Subcutaneous adipose tissue (tissue), 4 donors: Measurements from ENCODE around the gene SNCG. TPM values are rescaled to one million over a fixed set of nuclear protein-coding genes. Genes with fewer than 3 reads are reported as not detected.

Source experiments
- CTCF ChIP-seq: fragments of 450-650 bp; IDR thresholded peaks from one replicate; pipeline ENCODE4 v1.5.1; 2016; ENCODE audit warnings: low read depth, mild to moderate bottlenecking, control low read depth, antibody characterized with exemption, moderate library complexity
- total RNA-seq, 4 donors: library from RNA; depleted of rRNA; stranded (reverse); fragments of >200 nt; gene quantifications; one replicate each; pipeline ENCODE4 v1.1.0, GENCODE V29; 2016

The SNCG gene
- total RNA-seq, 4 donors from 2014 or later = 172 to 362 (median 205) TPM

GRCh38 chr10:86956848-86957448 lies 1.5 kb upstream of the SNCG start:
- no peak for TF ChIP-seq CTCF

DNA sequence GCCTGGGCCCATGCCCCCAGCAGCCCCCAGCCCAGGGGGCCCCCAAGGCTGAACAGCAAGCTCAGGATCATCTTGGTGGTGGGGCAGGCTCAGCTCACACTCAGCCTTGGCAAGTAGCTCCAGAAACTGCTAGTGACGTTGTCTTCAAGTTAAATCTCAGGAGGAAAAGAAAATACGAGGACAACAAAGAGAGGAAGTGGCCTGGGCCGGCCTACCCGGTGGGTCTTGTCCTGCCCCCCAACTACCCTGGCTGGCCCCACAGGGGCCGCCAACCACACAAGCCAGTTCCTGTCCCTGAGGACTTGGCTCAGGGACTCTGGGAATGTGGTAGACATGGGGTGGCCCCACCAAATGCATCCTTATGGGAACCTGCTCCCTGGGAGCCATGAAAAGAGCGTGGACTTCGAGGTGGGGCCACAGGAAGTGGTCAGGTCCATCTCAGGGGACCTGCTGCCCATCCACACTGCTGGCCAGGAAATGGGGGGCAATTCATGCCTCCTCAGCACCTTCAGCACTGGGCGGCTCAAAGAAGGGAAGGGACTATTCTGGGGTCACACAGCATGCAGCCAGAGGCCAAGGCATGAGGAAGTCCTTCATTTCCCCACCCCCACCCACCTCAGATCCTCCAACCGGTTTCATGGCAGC lies 806 bp upstream of the SNCG start, which contains the start of gene MMRN2:
Gene MMRN2 (minus strand): TSS at position 145 of the 645 bp plus-strand sequence. CDS start 74 bp downstream, at position 71.
- TF ChIP-seq CTCF = no peak

DNA sequence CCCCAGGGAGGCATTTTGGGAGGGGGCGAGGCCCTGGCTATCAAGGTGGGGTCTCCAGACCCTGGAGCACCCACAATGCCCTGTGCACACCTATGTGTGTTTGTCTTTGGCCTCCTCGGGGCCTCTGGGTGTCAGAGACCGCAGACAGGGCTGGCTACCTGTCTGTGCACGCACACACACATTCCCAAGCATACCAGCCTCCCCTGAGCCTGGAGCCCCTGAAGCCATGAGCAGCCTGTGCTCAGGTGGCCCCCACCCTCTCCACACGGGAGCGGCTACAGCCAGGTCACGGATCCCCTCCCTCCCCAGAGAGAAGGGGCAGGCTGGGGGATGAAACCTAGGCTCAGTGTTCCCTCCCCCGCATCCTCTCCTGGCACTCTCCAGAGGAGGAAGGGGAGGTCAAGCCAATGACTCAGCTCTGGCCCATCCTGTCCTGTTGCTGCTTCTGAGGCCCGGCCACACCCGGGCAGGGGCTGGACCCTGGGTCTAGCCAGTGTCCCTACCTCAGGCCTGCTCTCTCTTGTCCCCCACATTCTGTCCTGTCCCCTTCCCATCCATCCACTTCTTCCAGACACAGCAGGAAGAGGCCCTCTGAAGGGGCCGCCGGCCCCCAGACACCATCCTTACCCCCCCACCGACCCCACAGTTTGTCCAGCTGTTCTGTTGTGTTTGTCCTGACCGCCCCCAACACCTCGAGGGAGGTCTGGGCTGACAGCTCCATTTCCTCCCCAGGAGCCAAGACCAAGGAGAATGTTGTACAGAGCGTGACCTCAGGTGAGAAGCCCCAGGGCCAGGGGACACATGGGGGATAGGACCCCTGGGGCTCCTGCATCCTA lies 720 bp downstream of the SNCG start:
- TF ChIP-seq CTCF = no peak

DNA sequence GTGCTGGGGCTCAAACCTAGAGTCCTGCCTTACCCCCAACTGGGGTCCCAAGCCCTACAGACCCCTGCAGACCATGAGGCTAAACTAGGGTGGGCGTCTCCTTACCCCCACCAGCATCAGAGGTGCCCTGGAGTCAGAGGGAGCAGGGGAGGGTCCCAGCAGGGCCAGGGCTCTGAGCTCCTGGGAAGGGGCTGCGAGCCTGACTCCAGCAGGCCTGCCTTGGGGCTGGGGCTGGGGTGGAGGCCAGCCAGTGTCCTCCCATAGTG lies 1.3 kb downstream of the SNCG start:
- no peak for TF ChIP-seq CTCF

DNA sequence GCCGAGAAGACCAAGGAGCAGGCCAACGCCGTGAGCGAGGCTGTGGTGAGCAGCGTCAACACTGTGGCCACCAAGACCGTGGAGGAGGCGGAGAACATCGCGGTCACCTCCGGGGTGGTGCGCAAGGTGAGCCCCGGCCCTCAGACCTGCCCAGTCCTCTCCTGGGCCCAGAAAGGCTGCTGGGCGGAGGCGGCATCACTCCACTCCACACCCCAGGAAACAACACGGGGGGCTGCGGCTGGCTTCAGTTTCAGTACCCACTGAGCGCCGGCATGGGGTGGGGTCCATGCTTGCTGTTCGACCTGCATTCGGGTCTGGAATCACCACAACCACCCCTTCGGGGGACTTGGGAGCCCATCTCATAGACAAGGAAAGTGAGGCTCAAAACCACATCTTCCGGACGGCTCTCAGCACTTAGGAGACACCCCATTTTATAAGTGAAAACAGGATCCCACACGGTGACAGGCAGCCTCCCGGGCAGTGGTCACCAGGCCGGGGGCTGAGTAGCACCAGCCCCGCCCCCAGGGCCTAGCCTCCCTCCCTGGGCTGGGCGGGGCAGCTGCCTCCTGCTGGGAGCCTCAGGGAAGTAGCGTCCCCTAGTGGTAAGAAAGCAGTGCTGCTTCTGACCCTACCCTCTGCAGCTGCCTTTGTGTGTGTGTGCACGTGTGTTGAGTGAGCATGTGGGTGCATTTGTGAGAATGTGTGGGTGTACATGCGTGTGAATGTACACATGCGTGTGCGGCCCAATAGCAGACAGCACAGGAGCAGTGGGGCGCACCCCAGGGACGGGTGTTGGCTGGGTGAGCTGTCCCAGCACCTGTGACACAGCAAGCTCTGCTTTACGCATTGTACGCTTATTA lies 1.8 kb downstream of the SNCG start:
- TF ChIP-seq CTCF = no peak

DNA sequence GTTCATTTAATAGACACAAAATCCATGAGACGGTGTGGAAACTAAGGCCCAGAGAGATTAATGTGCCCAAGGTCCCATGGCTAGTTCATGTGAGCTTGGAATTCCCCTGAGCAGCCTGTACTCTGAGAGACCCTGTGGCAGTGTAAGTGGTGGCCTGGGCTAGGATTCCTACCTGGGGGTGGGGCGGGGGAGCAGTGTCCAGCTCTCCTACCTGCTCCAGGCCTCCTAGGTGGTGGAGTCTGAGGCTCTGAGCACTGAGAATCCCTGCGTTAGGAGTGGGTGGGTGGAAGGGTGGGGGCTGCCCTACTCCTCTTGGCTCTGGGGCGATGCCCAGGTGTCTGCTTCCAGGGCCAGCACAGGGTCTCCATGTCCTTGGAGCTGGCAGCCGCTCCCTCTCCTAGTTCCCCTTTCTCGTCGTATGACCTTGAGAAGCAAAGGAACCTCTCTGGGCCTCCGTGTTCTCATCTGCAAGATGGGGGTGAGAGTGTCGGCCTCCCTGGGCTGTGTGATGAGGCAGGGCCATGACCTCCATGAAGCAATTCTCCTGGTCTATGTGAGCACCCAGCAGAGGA lies 2.5 kb downstream of the SNCG start:
- TF ChIP-seq CTCF = no peak
